ENCODE measurements around the gene MAP3K3. TPM values are rescaled to one million over a fixed set of nuclear protein-coding genes. Genes with fewer than 3 reads are reported as not detected.

Gene MAP3K3
- total RNA-seq (2021) = 21.1 and 24.3 TPM in 2 replicates
- long read RNA-seq, partial matches to known transcripts = 7 of 12 reads
- long read RNA-seq, other reads (novel, unspliced or antisense) = 5 of 12 reads

GRCh38 chr17:63621684-63622573 lies at the start of gene MAP3K3:
TSS of gene MAP3K3 (plus strand) at chr17:63622417. CDS start at chr17:63622760, 343 bp downstream.
- H2AFZ ChIP-seq (ENCODE audit: low read length) = no peak within 1 kb of the TSS
- whole genome bisulfite sequencing (ENCODE audit: extremely low coverage, insufficient read length, low lambda C conversion rate) = no CpG with 5 or more reads among the region's 75 CpGs
- no peaks in the 10 kb centered on the region; a peak in 1 of 7 replicates for H3K36me3 Mint-ChIP-seq (ENCODE audit: insufficient read depth in 1 of 3, low read depth in 3 of 3)

More at GRCh38 chr17:63621684-63622573, at the start of gene MAP3K3:
- peak within 1 kb of the TSS; percentile 86 for H3K18ac ChIP-seq (ENCODE audit: insufficient read length, low read depth, low read length)
- H3K23ac ChIP-seq (ENCODE audit: insufficient read length, low read depth, low read length) = no peak within 1 kb of the TSS
- no peak within 1 kb of the TSS for H4K5ac ChIP-seq (ENCODE audit: insufficient read length, low read depth, low read length)
- no peak within 1 kb of the TSS for H3K4ac ChIP-seq (ENCODE audit: low read depth, low read length)
- peaks cover 5% of the 10 kb centered on the region for H3K23me2 ChIP-seq (ENCODE audit: insufficient read length, low read depth, low read length, poor library complexity, severe bottlenecking)
- no peak within 1 kb of the TSS for H3K9ac ChIP-seq (ENCODE audit: extremely low read depth, insufficient read length, low read length)
- H3K27me3 ChIP-seq (ENCODE audit: insufficient read depth, low read length) = no peaks in the 10 kb centered on the region
- H2AK5ac ChIP-seq (ENCODE audit: insufficient read length, low read length) = no peak within 1 kb of the TSS
- no peak within 1 kb of the TSS for H2BK12ac ChIP-seq (ENCODE audit: insufficient read length, low read depth, low read length)
- peaks cover 3% of the 10 kb centered on the region; the same call in 1 of the 2 replicates for H3K4me1 ChIP-seq (ENCODE audit: insufficient read depth, low read length)
- Mint-ChIP-seq H3K27me3 (ENCODE audit: low read depth) (peaks cover 3% of the 10 kb centered on the region), H3K9me3 (peaks cover 0 to 3% of the 10 kb centered on the region in 2 experiments; a peak in 2 of 5 replicates), H3K4me1 (peaks cover 23 to 28% of the 10 kb centered on the region in 2 experiments), H3K27ac (peak within 1 kb of the TSS in 2 of 3 experiments; percentile 84 to 86; a peak in 6 of 7 replicates), H3K4me3 (peak within 1 kb of the TSS; percentile 91 to 98)
- peak; percentile 100 for DNase-seq
- no peak within 1 kb of the TSS for H2BK20ac ChIP-seq (ENCODE audit: low read depth, low read length, poor library complexity, severe bottlenecking)
- H4K8ac ChIP-seq (replicated peaks; ENCODE audit: insufficient read length, low read depth, low read length) = no peak within 1 kb of the TSS
- TF ChIP-seq CTCF (conservative IDR thresholded peaks at IDR 0.05) = 0 out of 3 replicates have a peak, but pooled peaks have one; percentile 9
- no peak within 1 kb of the TSS for H3T11ph ChIP-seq (ENCODE audit: low read length)
- H3K79me1 ChIP-seq (ENCODE audit: insufficient read depth, low read depth, low read length, poor library complexity, severe bottlenecking) = peaks cover 2% of the 10 kb centered on the region
- H3K4me2 ChIP-seq (ENCODE audit: insufficient read depth, insufficient read length, low read length) = peak within 1 kb of the TSS; percentile 55
- peaks cover 3% of the 10 kb centered on the region; the same call in 1 of the 2 replicates for H3K79me2 ChIP-seq (ENCODE audit: insufficient read depth, low read length)
- H4K20me1 ChIP-seq (ENCODE audit: control insufficient read depth, insufficient read depth, insufficient read length) = no peaks in the 10 kb centered on the region
- no peak within 1 kb of the TSS for H3K56ac ChIP-seq (ENCODE audit: insufficient read length, low read depth, low read length)
- H2BK5ac ChIP-seq (ENCODE audit: insufficient read length, low read length) = no peak within 1 kb of the TSS
- H2BK120ac ChIP-seq (ENCODE audit: low read depth, low read length, poor library complexity, severe bottlenecking) = no peak within 1 kb of the TSS
- no peak within 1 kb of the TSS for H3K27ac ChIP-seq (ENCODE audit: insufficient read length, low read depth, low read length)
- H3K14ac ChIP-seq (ENCODE audit: insufficient read depth, low read length) = peak within 1 kb of the TSS; percentile 73; the same call in 1 of the 2 replicates
- no peaks in the 10 kb centered on the region for H3K9me3 ChIP-seq (ENCODE audit: control insufficient read depth, low read depth, low read length)
- no peak within 1 kb of the TSS for H2BK15ac ChIP-seq (ENCODE audit: low read depth, low read length)
- H4K91ac ChIP-seq (ENCODE audit: insufficient read length, low read depth, low read length) = no peak within 1 kb of the TSS
